Measurements from ENCODE around the gene ZNF787.
"Not testable (repeated sequence)": the region's sequence is repeated elsewhere in the genome, so short reads cannot be mapped to it uniquely, and the experiment has no call there.

Gene ZNF787

DNA sequence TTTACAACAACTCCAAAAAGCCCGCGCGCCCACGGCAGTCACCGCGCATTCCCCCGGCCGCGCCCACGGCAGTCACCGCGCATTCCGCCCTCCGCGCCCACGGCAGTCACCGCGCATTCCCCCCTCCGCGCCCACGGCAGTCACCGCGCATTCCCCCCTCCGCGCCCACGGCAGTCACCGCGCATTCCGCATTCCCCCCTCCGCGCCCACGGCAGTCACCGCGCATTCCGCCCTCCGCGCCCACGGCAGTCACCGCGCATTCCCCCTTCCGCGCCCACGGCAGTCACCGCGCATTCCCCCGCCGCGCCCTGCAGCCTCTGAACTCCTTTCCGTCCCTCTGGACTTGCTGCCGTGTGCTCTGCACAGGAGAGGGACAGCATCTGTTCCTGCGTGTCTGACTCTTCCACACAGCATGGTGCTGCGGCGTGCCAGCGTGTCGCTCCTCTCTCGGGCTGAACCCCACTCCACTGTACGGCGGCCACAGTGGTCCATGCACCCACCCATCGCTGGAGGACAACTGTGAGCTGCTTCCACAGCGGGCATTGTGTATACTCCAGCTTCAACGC lies 15.2 kb downstream of the ZNF787 start:
- DNase-seq (ENCODE audit: low read depth) = not testable (repeated sequence)

DNA sequence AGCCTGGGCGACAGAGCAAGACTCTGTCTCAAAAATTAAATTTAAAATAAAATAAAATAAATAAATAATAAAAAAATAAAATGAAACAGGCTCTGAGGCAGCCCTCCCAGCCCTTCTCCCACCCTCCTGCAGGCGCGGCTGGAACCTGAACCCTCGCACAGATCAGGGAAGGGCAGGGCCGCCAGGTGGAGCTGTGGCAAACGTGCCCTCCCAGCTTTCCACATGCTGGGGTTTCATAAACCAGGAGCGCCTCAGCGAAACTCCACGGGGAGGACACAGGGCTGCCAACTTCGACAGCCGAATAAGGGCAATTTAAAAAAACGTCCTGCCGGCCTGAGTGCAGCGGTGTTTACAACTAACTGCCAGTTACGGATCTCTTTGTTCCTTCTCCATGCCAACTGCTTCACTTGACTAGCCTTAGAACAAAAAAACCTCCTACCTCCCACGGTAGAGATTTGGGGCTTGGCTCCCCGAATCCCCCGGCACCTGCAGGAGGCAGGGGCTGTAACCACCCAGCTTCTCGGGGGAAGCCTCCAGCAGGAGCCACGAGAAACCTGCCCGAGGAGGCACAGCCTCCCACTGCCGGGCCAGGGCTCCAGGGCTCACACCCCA lies 15.9 kb downstream of the ZNF787 start:
- DNase-seq (ENCODE audit: low read depth) = peak; percentile 24

DNA sequence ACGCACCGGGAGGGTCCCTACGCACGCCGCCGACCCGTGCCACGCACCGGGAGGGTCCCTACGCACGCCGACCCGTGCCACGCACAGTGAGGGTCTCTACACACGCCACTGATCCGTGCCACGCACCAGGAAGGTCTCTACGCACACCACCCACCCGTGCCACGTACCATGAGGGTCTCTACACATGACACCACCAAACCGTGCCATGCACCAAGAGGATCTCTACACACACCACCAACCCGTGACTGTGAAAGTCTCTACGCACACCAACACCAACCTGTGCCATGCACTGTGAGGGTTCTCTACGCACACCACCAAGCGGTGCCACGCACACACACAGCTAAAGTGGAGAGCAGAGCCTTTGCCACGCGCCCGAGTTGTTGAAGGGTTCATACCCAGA lies 16.7 kb downstream of the ZNF787 start:
- no peak for DNase-seq (ENCODE audit: low read depth)

DNA sequence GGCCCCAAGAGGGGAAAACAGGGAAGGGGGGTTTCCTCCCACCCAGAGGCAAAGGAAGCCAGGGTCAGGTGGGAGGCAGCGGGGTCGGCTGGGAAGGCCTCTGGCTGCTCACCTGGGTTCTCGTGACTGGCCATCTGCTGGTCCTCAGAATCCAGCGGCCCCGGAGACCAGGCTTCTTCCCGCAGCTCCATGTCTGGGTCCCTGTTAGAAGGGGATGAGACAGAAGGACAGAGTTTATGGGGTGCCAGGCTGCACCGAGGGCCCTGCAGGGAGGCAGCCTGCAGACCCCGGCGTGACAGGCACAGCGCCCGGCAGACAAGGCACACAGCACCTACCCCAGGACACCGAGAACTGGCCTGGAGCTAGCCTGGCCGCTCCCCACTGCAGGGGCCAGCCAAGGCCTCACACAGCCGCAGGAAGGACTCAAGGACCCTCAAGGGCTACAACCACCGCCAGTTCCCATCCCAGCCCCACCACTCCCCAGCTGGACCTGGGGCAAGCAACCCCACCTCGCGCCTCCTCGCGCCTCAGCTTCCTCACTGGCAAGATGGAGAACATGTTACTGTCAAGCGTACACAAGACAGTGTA lies 18.0 kb downstream of the ZNF787 start:
- no peak for DNase-seq (ENCODE audit: low read depth)

DNA sequence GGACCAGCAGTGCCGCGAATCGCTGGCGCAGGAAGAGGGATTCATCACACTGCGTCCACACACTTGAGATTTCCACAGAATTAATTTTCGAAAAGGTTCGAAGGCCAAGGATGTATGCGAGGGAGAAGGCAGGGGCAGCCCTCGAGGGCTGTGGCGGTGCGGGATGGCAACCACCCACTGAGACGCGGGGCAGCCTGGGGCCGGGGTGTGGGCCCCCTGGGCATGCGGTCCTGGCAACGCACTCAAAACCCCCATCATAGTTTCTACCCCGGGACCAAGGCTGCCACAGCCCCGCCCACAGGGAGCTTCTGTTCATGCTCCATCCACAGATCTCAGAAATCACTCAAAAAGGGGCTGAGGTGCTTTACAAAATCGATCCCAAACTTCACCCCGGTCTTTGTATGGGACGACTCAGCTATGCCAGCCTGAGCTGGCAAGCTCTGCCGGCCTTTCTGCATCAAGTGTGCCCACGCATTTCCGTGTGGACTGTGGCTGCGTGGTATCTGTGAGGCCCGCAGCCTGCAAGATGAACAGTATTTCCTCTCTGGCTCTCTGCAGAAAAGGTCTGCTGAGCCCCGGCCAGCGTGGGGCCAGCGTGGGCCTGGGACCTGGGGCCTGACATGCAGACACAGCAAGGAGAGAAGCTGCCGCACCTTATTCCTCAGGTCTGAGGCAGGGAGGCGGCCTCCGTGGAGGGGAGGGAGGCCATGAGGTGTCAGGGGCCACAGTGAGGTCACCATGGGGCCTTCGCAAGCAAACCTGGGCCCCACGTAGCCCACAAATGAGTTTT lies 19.2 kb downstream of the ZNF787 start:
- DNase-seq (ENCODE audit: low read depth) = no peak

DNA sequence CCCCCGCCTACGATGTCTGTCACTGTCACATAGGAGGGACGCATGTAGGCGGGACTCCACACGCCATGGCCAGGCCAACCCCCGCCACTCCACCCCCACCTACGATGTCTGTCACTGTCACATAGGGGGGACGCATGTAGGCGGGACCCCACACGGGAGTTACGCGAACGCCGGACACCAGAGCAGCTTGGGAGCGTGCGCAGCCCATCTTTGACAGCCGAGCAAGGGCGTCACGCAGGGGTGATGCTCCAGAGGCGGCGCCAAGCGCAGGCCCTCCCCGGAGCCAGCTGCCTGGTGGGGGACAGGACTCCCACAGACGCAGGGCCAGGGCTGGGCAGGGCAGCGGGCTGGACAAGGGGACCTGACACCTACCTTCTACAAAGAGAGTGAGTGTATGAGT lies 20.0 kb downstream of the ZNF787 start:
- DNase-seq (ENCODE audit: low read depth) = no peak

DNA sequence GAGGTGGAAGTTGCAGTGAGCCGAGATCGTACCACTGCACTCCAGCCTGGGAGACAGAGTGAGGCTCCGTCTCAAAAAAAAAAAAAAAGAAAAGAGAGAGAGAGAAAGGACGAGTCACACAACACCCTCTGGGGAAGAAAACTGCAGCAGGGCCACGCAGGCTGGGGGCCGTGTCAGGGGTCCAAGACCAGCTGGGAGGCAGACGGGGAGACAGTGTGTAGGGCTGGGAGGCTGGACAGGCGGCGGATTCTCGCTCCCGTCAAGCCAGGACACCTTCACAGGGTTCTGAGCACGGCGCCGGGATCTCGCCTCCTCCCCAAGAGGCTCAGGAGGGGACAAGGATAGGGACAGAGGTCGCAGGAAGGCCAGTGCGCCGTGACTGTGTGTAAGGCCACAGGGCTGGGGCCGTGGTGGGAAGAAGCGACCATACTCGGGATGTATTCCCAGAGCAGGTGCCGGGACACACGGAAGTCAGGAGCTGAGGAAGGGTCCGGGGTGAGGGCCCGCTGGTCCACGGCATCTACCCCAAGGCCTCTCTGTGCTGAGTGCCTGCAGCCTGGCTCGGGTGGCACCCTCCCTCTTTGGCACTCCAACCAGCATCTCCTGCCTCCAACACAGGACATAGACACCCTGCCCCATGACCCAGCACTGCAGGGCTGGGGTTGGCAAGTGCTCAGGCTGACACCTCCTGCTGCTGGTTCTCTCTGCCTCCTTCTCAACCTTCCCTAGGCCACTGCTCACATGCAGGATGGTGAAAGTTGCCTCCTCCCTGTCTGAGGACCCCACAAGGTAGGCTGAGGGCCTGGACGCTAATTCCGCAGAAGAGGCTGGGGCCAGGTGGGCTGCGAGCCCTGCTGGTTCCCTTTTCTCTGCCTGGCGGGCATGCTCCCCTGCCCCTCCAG lies 21.2 kb downstream of the ZNF787 start:
- DNase-seq (ENCODE audit: low read depth) = no peak

DNA sequence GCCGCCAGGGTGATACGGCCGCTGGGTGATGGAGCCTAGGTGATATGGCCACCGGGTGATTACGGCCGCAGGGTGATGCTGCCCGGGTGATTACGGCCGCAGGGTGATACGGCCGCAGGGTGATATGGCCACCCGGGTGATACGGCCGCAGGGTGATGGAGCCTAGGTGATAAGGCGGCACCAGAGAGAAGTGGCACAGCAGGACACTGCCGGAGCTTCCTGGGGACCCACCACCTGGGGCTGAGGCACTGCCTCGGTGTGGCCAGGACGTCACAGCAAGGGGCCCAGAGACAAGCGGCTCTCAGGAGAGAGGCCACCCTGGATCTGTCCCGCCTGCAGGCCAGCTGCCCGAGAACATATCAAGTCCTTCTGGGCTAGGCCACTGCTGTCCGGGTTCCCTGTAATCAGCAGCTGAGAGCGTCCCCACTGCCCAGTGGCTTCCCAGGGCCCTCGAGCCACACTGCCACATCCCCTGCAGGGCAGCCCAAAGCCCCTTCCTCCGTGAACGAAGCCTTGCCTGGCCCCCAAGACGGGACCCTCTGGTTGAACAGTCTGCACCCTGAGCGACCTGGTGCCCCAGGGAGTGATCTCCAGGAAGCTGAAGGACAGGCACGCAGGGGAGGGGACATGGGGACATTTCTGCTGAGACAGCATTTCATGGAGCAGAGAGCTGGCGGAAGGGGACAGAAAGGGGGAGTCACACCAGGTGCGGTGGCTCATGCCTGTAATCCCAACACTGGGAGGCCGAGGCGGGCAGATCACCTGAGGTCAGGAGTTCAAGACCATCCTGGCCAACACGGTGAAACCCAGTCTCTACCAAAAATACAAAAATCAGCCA lies 22.1 kb downstream of the ZNF787 start:
- no peak for DNase-seq (ENCODE audit: low read depth)

DNA sequence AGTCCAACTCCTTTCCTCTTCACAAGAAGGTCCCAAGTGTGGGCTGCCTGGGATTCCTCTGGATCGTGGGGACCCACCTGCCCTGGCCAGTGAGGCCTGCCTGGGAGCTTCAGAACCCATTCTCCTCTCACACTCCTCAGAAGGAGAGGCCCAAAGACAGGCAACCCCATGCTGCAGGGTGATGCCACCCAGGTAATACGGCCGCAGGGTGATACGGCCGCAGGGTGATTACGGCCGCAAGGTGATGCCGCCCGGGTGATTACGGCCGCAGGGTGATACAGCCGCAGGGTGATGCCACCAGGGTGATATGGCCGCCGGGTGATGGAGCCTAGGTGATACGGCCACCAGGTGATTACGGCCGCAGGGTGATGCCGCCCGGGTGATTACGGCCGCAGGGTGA lies 22.9 kb downstream of the ZNF787 start:
- DNase-seq (ENCODE audit: low read depth) = not testable (repeated sequence)

DNA sequence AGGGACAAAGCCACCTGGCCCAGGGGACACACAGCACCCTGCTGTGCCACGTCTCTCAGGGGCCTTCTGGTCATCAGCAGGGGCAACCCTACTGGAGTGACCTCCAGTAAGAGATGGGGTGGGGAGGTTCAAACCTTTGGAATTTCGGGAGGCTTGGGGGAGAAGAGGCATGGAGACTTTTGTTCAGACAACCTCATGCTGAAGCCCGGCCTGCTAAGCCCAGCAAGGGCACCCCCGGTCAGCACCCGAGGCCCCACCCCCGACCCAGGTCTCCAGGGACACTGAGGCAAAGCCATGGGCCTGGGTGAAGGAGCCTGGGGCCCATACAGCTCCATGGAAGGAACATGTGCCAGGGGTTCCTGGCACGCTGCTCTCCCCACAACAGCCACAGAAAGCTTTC lies 23.3 kb downstream of the ZNF787 start:
- DNase-seq (ENCODE audit: low read depth) = no peak

DNA sequence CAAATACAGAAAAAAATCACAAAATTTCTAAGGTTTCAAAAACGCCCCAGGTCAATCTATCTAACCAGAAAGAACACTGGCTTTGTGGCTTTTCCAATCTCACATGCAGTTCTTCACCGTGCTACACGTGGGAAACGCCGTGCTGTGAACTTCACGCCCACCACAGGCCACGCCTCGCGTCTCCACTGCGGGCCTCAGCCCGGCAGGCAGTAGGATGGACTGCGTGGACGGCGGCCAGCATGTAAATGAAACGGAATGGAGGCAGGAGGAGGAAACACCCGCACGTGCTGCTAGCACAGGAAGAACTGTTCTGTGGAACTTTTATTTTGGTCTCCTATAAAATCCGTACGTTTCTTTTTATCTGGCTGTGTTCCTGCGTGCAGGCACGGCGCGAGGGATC lies 23.8 kb downstream of the ZNF787 start:
- DNase-seq (ENCODE audit: low read depth) = no peak

DNA sequence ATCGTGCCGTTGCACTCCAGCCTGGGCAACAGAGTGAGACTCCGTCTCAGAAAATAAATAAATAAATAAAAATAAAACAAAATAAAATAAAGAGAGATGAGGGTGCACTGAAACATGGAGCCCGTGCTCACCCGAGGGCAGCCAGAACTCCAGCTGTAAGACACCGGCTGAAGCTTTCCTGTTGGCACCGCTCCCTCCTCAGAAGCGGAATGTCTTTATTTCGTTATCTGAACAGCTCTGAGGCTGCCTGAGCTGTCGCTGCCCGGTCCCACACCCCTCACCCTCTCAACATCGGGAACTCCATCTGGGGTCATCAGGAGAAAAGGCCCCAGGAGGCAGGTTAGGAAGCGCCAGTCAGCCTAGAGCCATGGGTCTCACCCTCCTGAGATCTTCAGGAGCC lies 24.4 kb downstream of the ZNF787 start:
- no peak for DNase-seq (ENCODE audit: low read depth)

DNA sequence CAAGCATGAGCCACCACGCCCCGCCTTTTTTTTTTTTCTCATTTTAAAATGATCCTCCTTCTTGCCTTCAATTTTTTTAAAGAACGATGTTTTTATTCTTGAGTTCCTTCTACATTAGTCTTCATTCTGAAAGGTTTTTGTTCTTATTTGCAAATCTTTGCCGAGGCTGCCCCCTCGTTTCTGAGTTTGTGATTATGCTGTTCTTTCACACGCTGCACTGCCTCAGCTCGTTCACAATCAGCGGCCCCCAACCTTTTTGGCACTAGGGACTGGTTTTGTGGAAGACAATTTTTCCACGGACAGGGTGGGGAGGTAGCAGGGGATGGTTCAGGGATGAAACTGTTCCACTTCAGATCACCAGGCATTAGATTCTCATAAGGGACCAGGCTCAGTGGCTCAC lies 26.6 kb downstream of the ZNF787 start:
- no peak for DNase-seq (ENCODE audit: low read depth)

DNA sequence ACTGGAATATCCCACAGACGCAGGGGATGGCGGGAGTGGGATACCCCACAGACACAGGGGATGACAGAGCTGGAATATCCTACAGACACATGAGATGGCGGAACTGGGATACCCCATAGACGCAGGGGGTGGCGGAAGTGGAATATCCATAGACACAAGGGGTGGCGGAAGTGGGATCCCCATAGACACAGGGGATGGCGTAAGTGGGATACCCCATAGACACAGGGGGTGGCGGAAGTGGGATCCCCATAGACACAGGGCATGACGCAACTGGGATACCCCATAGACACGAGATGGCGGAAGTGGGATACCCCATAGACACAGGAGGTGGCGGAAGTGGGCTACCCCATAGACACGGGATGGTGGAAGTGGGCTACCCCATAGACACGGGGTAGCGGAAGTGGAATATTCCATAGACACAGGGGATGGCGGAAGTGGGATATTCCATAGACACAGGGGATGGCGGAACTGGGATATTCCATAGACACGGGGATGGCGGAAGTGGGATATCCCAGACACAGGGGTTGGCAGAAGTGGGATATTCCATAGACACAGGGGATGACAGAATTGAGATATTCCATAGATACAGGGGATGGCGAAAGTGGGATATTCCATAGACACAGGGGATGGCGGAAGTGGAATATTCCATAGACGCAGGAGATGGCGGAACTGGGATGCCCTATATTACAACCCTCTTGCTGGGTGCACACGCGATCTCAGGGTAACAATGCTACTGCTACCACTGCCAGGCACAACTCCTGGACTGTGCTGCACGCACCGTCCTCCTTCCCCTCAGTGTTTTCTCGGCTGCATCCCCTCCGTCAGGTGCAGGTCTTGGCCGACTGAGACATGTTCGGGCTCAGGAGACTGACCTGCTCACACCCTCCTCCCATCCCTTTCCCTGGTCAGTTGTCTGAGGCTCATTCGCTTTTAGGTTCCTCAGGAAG lies 28.1 kb downstream of the ZNF787 start:
- no peak for DNase-seq (ENCODE audit: low read depth)

DNA sequence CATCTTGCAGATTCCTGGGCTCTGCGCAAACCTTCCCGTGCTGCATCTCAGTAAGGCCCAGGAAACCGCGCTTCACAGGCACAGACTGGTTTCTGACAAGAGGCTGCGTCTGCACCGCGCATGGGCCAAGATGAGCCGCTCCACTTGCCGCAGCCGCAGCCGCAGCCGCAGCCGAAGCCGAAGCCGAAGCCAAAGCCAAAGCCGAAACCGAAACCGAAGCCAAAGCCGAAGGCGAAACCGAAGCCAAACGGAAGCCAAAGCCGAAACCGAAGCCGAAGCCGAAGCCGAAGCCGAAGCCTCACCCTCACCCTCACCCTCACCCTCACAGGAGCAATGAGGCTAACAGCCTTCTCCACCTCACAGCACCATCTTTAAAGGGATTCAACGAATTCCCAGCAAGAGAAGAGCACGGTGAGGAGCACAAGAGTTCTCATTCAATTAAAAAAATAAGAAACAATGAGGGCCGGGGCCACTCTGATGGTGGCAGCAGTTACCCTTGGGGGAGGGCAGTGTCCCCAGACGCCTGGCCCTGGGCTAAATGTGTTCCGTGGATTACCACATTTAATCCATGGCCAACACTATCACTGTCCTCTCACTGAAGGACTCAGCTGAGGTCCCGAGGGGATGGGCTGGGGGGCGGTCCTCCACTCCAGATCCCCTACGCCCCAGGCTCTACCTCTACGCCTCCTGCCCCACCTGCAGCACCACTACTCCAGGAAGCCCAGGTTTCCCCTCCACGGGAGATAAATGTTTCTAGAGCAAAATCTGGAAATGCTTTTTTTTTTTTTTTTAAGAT lies 29.1 kb downstream of the ZNF787 start:
- no peak for DNase-seq (ENCODE audit: low read depth)

DNA sequence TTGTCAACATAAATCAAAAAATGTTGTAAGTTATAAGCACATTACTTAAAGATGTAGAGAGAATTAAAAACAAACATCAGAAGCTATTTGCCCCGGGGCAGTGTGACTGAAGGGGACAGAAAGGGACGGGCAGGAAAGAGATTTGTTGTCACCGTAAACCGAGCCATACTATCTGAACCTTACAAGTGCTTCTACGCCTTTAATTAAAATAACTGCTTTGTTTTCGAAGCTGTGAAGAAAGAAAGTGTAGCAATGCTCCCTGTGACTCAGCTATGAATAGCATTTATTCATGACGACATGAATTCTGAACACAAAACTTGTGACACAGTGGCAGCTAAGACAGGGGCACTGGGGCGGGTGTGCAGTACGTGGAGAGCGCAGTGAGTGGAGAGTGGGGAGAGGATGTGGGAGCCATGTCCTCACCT lies 30.0 kb downstream of the ZNF787 start:
- DNase-seq (ENCODE audit: low read depth) = no peak

DNA sequence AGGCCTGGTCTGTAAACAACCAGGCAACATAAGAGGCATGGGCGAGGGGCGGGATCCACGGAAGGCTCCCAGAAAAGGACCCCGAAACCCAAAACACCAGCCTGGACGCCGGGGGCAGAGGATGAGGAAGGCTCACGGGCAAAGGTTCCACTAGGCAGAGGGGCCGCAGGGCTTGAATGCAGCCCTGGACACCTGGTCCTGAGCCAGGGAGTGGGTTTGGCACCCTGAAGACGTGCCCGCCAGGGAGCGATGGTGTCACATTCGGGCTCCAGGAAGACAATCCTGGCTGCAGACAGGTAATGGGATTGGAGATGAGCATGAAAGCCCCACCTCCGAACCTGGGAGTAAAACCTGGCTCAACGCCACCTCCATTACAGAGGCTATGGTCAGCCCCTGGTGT lies 31.8 kb downstream of the ZNF787 start:
- DNase-seq (ENCODE audit: low read depth) = no peak

DNA sequence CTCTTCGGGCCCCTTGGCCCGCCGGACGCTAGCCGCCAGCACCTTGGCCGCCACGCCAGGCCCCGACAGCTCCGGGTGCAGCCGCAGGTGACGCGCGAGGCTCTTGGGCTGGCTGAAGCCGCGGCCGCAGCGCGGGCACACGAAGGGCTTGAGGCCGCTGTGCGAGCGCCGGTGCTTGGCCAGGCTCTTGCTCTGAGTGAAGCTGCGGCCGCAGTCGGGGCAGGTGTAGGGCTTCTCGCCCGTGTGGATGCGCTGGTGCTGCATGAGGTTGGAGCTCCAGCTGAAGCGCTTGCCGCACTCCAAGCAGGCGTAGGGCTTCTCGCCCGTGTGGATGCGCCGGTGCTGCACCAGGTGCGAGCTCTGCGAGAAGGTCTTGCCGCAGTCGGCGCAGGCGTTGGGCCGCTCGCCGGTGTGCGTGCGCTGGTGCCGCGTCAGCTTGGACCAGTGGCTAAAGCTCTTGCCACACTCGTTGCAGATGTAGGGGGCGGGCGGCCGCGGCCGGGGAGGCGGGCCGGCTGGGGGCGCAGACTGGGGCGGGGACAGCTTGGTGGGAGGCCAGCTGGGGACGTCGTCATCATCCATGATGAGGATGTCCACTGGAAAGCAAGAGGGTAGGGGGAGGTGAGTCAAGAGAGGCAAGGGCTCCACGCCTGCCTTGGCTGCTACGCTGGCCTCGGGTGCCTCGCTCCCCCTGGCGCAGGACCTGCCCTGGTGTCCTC lies 32.4 kb downstream of the ZNF787 start:
- no peak for DNase-seq (ENCODE audit: low read depth)

Data from stimulated activated CD4-positive, alpha-beta T cell treated with anti-CD3 and anti-CD28 coated beads, Interleukin-2, amount 100 ng/mL, for 4 hours (primary cell).